GM18951 (cell line): ENCODE results near the gene CARMIL1.

Experiments used
- POLR2A ChIP-seq: IDR thresholded peaks from 4 replicates; pipeline ENCODE4 v1.6.1; 2011; ENCODE audit warnings: mild to moderate bottlenecking; ENCODE audit not compliant: insufficient read length, insufficient read depth; ENCODE audit errors: extremely low read depth
- in situ Hi-C: fragments of 300-500 bp; cut with MboI; formaldehyde crosslinking; loops from one replicate; pipeline ENCODE4 v1.12.0; 2022; ENCODE audit warnings: low sequenced_read_pairs, mixed read lengths, inconsistent platforms; ENCODE audit not compliant: unreplicated experiment

CARMIL1 gene

DNA sequence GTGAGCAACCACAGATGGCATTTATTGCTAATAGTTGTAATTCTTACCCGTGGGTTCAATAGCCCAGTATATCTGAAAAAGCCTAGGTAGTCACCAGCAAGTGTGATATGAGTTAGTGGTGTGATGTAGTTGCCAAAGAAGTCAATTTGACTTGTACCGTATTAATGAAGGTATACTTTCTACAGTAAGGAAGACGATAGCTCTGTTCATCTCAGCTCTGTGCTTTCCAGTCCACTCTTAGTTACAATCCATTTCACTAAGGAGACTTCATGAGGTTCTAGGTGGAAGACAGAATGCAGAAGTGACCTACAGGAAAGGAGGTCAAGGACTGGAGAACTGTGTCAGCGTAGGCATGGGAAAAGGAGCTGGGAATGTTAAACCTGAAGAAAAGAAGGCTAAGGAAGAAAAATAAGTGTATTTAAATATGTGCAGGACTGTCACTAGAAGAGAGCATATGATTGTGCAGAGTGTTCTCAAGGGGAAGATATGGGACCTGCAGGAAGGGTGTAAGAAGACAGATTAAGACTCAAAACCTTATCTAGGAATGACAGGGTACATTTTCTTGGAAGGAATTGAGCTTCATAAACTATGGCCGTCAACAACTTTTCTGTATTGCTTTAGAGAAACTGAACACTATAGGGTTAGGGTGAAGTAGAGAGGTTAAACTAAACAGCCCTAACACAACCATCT is 255.9 kb downstream of the CARMIL1 start:
- in situ Hi-C loops, result no loop called here
- no peak for TF ChIP-seq POLR2A

GRCh38 chr6:25535632-25536225 is 256.6 kb downstream of the CARMIL1 start:
- in situ Hi-C loops, result no loop called here

GRCh38 chr6:25536781-25537180 is 257.6 kb downstream of the CARMIL1 start:
- in situ Hi-C loops, result no loop called here

More at GRCh38 chr6:25535632-25536225, 256.6 kb downstream of the CARMIL1 start:
- TF ChIP-seq POLR2A, result no peak

DNA sequence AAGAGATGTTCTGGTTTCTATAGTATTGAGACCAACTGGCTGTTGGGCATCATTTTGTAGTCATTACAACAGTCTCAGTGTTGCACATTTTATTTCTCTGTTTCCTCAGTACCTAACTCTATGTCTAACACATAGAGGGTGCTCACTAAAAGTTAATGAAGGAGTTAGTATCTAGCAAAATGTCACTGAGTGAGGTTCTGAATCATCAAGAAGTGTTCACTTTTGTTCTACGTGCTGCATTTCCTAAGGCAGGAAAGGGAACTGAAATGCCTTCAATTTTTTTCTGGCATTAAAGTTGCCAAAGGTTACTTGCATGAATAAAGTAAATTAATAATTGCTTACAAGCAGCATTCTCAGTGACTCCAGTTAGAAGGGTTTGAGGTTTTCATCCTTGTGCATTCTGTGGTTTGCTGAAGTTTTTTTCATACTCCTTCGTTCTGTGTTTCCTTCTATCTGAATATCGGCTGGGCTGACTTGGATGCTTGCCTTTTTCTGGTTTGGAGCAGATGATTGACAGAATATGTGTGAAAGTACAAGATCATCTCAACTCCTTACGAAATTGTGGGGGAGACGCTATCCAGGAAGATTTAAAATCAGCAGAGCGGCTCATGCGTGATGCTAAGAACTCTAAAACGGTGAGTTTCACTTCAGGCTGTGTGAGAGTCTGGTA is 258.3 kb downstream of the CARMIL1 start:
- in situ Hi-C loops, result no loop called here
- no peak for TF ChIP-seq POLR2A

More at GRCh38 chr6:25536781-25537180, 257.6 kb downstream of the CARMIL1 start:
- no peak for TF ChIP-seq POLR2A

DNA sequence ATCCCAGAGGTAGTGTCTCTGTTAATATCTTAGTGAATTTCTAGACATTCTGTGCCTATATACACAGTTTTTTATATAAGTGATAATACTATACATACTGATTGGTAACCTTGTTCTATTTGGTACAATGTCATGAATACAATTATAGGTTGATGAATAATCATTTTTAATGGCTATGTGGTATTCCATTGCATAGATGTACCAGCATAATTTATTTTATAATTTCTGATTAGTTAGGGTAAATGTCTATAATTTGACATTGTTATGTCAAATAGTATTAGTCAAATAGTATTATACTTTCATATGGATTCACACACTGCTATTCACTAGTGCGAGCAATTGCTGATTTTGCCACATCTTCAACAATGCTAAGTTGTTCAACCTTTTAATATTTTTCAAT is 262.1 kb downstream of the CARMIL1 start:
- no peak for TF ChIP-seq POLR2A
- in situ Hi-C loops, result no loop called here

DNA sequence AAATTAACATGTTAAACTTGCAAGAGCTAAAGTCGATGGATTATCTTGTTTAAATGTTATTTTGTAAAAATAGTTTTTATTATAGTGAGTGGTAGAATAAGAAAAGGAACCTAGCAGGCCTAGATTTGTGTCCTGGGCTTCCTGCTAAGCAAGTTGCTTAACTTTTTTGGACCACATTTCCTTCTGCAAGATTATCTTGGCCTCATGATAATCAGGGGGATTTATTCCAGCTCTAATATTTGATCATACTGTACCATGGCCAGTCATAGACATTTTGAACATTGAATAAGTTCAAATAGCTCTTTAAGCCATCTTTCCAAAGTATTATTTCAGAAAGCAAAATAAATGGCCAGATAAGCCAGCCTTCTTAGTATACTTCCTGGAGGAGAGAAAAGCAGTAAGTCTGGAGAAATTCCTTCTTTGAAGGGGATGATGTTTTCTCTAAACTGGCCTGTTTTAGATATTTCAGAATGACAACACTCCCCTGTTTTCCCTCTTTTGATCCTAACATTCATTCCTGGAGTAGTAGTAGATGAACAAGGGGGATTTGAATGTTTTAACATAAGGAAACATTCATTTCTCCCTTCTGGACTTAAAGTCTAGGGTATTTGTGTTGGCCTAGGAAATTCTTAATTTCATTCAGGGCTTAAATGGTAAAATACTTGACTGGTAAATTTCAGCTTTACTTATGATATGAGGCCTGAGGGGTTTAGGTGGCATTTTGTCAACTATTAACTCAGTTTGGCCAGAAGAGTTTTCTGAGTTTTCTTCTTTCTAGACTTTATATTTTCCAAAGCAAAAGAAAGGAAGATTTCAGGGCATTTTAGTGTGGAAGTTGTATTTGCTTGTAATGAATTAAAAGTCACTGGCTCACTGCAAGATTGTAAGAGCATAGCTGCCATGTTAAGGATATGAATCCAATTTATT is 264.1 kb downstream of the CARMIL1 start:
- in situ Hi-C loops, result no loop called here
- no peak for TF ChIP-seq POLR2A

- in situ Hi-C loops, result no loop called here
- no peak for TF ChIP-seq POLR2A
Observed at GRCh38 chr6:25544833-25545232, 265.7 kb downstream of the CARMIL1 start.

GRCh38 chr6:25547797-25548196 is 268.6 kb downstream of the CARMIL1 start:
- TF ChIP-seq POLR2A, result no peak
- in situ Hi-C loops, result no loop called here

DNA sequence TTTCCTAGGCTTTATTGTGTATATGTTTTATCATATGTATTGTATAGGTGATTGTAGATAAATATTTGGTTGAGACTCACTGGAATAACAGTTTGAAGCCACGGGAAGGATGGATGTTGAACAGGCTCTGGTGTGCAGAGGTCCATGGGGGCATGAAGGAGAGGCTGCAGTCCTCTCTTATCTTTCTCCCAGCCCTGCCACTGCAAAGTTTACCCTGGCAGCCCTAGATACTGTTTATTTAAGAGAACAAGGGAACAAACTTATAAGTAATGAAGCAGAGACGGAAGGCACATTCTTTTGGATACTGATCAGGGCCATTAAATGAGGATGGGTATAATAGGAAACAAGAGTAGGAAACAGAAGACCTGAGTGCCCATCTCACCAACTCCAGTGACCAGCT is 269.3 kb downstream of the CARMIL1 start:
- TF ChIP-seq POLR2A, result no peak
- in situ Hi-C loops, result no loop called here

DNA sequence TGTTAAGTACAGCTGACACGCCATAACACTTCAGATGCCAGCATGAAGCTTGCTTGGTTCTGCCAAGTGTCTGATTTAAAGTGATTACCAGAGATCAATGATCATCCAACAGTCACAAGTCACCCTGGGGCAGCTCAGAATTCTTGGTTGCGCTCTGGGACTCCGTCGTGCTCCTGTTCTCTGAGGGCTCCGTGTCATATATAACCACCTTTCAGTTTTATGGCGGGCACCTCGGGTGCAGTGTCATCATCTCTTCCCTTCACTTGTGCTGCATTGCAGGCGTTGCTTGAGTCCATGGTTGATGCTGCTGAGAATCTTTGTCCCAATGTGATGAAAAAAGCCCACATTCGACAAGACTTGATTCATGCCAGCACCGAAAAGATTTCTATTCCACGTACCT is 271.5 kb downstream of the CARMIL1 start:
- TF ChIP-seq POLR2A, result no peak
- in situ Hi-C loops, result no loop called here

DNA sequence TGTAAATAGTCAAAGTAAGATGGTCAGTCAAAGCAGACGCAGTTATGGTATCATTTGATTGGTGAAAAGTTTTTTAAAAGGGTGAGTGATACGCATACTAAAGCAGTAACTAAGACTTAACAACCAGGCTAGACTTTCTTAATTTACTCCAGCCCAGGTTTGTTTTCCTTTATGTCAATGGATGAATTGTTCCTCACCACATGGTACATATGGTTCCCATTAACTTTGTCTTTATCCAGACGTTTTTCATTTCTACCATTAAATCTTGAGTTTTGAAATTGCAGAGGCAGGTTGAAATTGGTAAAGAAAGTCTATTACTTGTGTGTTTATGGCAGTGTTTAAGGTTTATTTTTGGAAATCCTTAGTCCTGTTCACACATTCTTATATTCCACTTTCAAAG is 274.3 kb downstream of the CARMIL1 start:
- TF ChIP-seq POLR2A, result no peak
- in situ Hi-C loops, result no loop called here

DNA sequence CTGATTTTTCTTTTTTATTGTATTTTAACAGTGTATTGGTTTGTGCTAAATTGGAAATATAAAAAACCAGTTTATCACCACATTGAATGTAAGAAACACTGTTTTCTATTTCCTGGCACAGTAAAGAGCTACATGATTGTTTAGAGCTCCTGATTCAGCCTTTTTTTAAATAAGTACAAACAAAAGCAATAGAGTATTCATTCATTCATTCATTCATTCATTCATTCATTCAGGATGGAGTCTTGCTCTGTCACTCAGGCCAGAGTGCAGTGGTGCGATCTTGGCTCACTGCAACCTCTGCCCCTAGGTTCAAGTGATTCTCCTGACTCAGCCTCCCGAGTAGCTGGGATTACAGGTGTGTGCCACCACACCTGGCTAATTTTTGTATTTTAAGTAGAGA is 276.0 kb downstream of the CARMIL1 start:
- TF ChIP-seq POLR2A, result no peak
- in situ Hi-C loops, result no loop called here

DNA sequence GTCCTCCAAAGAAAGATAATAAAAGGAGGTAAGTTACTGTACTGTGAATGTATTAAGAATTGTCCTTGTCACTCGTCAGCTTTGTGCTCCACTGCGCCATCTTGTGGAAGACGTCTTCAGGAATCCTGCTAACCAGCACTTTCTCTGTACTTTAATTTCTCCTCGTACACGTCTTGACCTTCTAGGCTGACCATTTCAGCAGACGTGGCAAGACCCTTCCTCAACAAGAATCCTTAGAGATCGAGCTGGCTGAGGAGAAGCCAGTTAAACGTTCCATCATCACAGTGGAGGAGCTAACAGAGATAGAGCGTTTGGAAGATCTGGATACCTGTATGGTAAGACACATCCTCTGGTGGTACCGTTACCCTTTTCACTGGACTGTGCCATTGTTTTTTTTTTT is 277.3 kb downstream of the CARMIL1 start:
- in situ Hi-C loops, result no loop called here

More for the DNA sequence above, 277.3 kb downstream of the CARMIL1 start:
- no peak for TF ChIP-seq POLR2A
